Ascending aorta (tissue), 2 donors: Measurements from ENCODE around the gene PLCH2. TPM values are rescaled to one million over a fixed set of nuclear protein-coding genes. Genes with fewer than 3 reads are reported as not detected.

Experiments used
- DNase-seq, 2 donors: peaks; one replicate each; pipeline ENCODE4 v3.0.0-alpha.2; 2019; ENCODE audit warnings: low spot score in 2 of 2
- H3K27ac ChIP-seq, 2 donors: fragments of 200-600 bp; sonication (generic); one replicate each; pipeline ENCODE4 v1.5.1; 2016 to 2017; ENCODE audit warnings: mild to moderate bottlenecking in 1 of 2
- H3K27me3 ChIP-seq: fragments of 200-600 bp; sonication (generic); one replicate; pipeline ENCODE4 v1.5.1; 2017
- H3K36me3 ChIP-seq, 2 donors: fragments of 200-600 bp; sonication (generic); one replicate each; pipeline ENCODE4 v1.5.1; 2016
- H3K4me1 ChIP-seq, 2 donors: fragments of 200-600 bp; sonication (generic); one replicate each; pipeline ENCODE4 v1.5.1; 2016 to 2017; ENCODE audit warnings: mild to moderate bottlenecking in 1 of 2
- H3K4me3 ChIP-seq, 2 donors: fragments of 200-600 bp; sonication (generic); one replicate each; pipeline ENCODE4 v1.5.1; 2016 to 2017; ENCODE audit warnings: mild to moderate bottlenecking in 1 of 2
- H3K9me3 ChIP-seq, 2 donors: fragments of 200-600 bp; sonication (generic); one replicate each; pipeline ENCODE4 v1.5.1; 2016
- intact Hi-C: fragments of 100-400 bp; cut with DNase I; formaldehyde crosslinking; loops from one replicate; pipeline ENCODE4 v1.15.1; 2023
- total RNA-seq: library from RNA; depleted of rRNA; stranded (reverse); fragments of >200 nt; gene quantifications from one replicate; pipeline ENCODE4 v1.1.0, GENCODE V29; 2016
- TF ChIP-seq, protein P1 (sequence below), 3 experiments: fragments of 200-600 bp in 2 of 3; fragments of 450-650 bp in 1 of 3; sonication (generic) in 2 of 3; IDR thresholded peaks; one replicate each; pipeline ENCODE4 v1.5.1; 2016 to 2019; ENCODE audit warnings: antibody characterized with exemption in 3 of 3, mild to moderate bottlenecking in 1 of 3, moderate library complexity in 1 of 3

PLCH2 gene
- total RNA-seq, 1 donor from 2014 or later: not detected

- Histone ChIP-seq H3K4me3 (no peak overlapping the region), H3K27me3 (no peaks in the 10 kb centered on the region), H3K36me3 (no peaks in the 10 kb centered on the region), H3K4me1 (no peaks in the 10 kb centered on the region), H3K27ac (no peak overlapping the region), H3K9me3 (no peaks in the 10 kb centered on the region)
- TF ChIP-seq, protein P1, sequence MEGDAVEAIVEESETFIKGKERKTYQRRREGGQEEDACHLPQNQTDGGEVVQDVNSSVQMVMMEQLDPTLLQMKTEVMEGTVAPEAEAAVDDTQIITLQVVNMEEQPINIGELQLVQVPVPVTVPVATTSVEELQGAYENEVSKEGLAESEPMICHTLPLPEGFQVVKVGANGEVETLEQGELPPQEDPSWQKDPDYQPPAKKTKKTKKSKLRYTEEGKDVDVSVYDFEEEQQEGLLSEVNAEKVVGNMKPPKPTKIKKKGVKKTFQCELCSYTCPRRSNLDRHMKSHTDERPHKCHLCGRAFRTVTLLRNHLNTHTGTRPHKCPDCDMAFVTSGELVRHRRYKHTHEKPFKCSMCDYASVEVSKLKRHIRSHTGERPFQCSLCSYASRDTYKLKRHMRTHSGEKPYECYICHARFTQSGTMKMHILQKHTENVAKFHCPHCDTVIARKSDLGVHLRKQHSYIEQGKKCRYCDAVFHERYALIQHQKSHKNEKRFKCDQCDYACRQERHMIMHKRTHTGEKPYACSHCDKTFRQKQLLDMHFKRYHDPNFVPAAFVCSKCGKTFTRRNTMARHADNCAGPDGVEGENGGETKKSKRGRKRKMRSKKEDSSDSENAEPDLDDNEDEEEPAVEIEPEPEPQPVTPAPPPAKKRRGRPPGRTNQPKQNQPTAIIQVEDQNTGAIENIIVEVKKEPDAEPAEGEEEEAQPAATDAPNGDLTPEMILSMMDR (IDR thresholded peaks at IDR 0.05): no peak
- intact Hi-C loops: no loop called here
- DNase-seq: no peak
These were observed 1.8 kb upstream of the PLCH2 start for GRCh38 chr1:2474104-2474844.

DNA sequence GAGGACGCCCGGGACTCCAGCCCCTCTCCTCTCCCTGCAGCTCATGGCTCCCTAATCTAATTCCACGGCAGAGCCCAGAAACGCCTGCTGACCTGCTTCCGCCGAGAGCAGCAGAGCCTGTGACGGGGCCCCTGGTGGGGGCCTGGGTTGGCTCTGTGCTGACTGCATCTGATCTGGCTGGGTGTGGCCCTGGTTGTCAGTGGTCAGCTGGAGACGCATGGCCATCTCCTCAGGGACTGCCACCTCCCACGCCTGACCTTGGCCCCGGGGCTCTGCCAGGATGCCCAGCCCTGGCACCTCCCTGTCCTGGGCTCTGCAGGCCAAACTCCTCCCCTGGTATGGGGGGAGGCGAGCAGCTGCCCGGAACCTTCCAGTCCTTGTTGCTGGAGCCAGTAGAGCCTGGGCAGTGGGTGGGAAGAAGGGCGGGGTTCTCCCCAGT lies 1.1 kb upstream of the PLCH2 start:
- H3K36me3 ChIP-seq: no peaks in the 10 kb centered on the region
- H3K27ac ChIP-seq: no peak overlapping the region
- no peaks in the 10 kb centered on the region for H3K27me3 ChIP-seq
- DNase-seq: no peak
- H3K4me3 ChIP-seq: no peak overlapping the region
- TF ChIP-seq, protein P1 (IDR thresholded peaks at IDR 0.05): no peak
- H3K9me3 ChIP-seq: no peaks in the 10 kb centered on the region
- no peaks in the 10 kb centered on the region for H3K4me1 ChIP-seq
- intact Hi-C loops: no loop called here

DNA sequence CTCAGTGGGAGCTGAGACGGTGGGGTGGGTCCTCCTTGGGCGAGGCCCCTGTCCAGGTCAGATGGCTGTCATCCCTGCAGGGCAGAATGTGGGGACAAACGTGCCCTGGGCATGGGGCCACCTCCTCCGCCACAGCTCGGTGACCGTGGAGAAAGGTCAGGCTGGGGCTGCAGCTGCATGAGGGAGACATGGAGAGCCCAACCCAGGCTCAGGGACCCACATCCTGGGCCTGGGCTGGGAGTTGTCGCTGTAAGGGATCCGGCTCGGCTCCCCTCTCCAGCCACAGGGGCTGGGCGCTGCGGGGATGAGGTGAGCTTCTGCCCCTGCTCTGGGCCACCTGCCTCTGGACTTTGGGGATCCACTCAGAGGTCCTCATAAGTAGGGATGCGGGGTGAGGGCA lies 518 bp upstream of the PLCH2 start:
- H3K36me3 ChIP-seq: no peaks in the 10 kb centered on the region

GRCh38 chr1:2477309-2477708 lies 1.2 kb downstream of the PLCH2 start:
- Histone ChIP-seq H3K27me3 (no peaks in the 10 kb centered on the region), H3K9me3 (no peaks in the 10 kb centered on the region), H3K4me1 (no peaks in the 10 kb centered on the region), H3K27ac (no peak overlapping the region), H3K36me3 (no peaks in the 10 kb centered on the region), H3K4me3 (no peak overlapping the region)
- no peak for DNase-seq
- intact Hi-C loops: no loop called here
- TF ChIP-seq, protein P1 (IDR thresholded peaks at IDR 0.05): no peak

More for the DNA sequence above, 518 bp upstream of the PLCH2 start:
- Histone ChIP-seq H3K9me3 (no peaks in the 10 kb centered on the region), H3K4me3 (no peak overlapping the region), H3K27ac (no peak overlapping the region), H3K4me1 (no peaks in the 10 kb centered on the region), H3K27me3 (no peaks in the 10 kb centered on the region)
- TF ChIP-seq, protein P1 (IDR thresholded peaks at IDR 0.05): no peak
- no peak for DNase-seq
- intact Hi-C loops: no loop called here

DNA sequence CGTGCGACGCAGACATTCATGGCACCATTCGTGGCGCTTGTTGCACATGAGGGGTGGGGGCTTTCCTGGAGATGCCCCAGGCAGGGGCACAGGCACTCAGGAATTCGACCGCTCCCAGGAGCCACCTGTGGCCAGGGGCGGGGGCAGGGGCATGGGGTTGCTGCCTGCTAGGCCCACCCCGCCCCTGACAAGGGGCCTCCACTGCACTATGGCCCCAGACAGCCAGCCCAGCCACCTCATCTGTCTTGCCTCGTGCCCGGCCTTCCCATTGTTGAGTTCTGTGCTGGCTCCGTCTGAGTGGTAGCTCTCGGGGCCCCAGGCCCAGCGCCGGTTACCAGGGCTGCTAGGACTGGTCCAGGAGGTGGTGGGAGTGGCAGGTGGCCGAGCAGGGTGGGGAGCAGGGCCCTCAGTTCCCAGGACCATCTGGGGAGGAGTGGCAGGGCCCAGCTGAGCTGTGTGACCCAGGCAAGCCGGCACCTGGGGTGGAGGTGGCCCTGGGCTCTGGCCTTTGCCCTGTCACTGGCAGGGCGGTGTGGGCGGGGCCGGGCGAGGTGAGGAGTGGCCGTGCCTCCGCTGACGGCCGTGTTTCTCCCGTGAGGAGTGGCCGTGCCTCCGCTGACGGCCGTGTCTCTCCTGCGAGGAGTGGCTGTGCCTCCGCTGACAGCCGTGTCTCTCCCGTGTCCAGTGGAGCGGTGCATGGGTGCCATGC lies 1.9 kb downstream of the PLCH2 start:
- Histone ChIP-seq H3K4me3 (no peak overlapping the region), H3K9me3 (no peaks in the 10 kb centered on the region)
- intact Hi-C loops: no loop called here

More for the DNA sequence above, 1.9 kb downstream of the PLCH2 start:
- TF ChIP-seq, protein P1 (IDR thresholded peaks at IDR 0.05): no peak
- DNase-seq: no peak
- Histone ChIP-seq H3K36me3 (no peaks in the 10 kb centered on the region), H3K27me3 (no peaks in the 10 kb centered on the region), H3K4me1 (no peaks in the 10 kb centered on the region), H3K27ac (no peak overlapping the region)
